Heart left ventricle (tissue), 16 donors: Measurements from ENCODE around the gene DPY19L1. TPM values are rescaled to one million over a fixed set of nuclear protein-coding genes. Genes with fewer than 3 reads are reported as not detected.
"Not testable (repeated sequence)": the region's sequence is repeated elsewhere in the genome, so short reads cannot be mapped to it uniquely, and the experiment has no call there.

ENCODE experiments used
- ATAC-seq, 4 donors: fragments of 200-7000 bp; cut with Tn5 transposase; one replicate each; pipeline ENCODE4 v1.9.1; 2020 to 2022; ENCODE audit warnings: moderate library complexity in 4 of 4, mild to moderate bottlenecking in 3 of 4, moderate number of reproducible peaks in 1 of 4
- DNase-seq, 5 donors: peaks; one replicate each; pipeline ENCODE4 v3.0.0-alpha.2; 2020
- H3K27ac ChIP-seq, 12 donors: fragments of 200-600 bp; sonication (generic) in 4 of 12; one replicate each; pipeline versions ENCODE4 v1.5.0 to v1.8.0; 2016 to 2022; ENCODE audit warnings: mild to moderate bottlenecking in 2 of 12
- H3K27me3 ChIP-seq, 9 donors: fragments of 200-600 bp; sonication (generic) in 2 of 9; one replicate each; pipeline versions ENCODE4 v1.5.1 to v1.8.0; 2016 to 2022; ENCODE audit warnings: mild to moderate bottlenecking in 3 of 9
- H3K36me3 ChIP-seq, 9 donors: fragments of 200-600 bp; sonication (generic) in 2 of 9; one replicate each; pipeline versions ENCODE4 v1.5.0 to v1.8.0; 2018 to 2022; ENCODE audit warnings: mild to moderate bottlenecking in 2 of 9
- H3K4me1 ChIP-seq, 12 donors: fragments of 200-600 bp; sonication (generic) in 4 of 12; one replicate each; pipeline versions ENCODE4 v1.5.0 to v1.8.0; 2016 to 2022; ENCODE audit warnings: mild to moderate bottlenecking in 3 of 12
- H3K4me3 ChIP-seq, 12 donors: fragments of 200-600 bp; sonication (generic) in 4 of 12; one replicate each; pipeline versions ENCODE4 v1.5.0 to v1.8.0; 2017 to 2022; ENCODE audit warnings: mild to moderate bottlenecking in 9 of 12, moderate library complexity in 4 of 12
- H3K9me3 ChIP-seq, 12 donors: fragments of 200-600 bp; sonication (generic) in 4 of 12; one replicate each; pipeline versions ENCODE4 v1.5.0 to v1.8.0; 2016 to 2022; ENCODE audit warnings: mild to moderate bottlenecking in 1 of 12
- POLR2A ChIP-seq, 2 donors: fragments of 450-650 bp; IDR thresholded peaks; one replicate each; pipeline ENCODE4 v1.6.1; 2017; ENCODE audit warnings: antibody characterized with exemption in 2 of 2, mild to moderate bottlenecking in 2 of 2, moderate library complexity in 2 of 2
- WGBS, 4 donors: extraction: QIAGEN DNeasy Blood & Tissue Kit in 2 of 4; methylation state at CpG; one replicate each; pipeline versions ENCODE4 v1.1.5 to v1.1.7; 2013 to 2018; 5-methylcytosine and 5-hydroxymethylcytosine counted together
- intact Hi-C, 10 donors: fragments of 100-400 bp; cut with DNase I; formaldehyde crosslinking; loops; one replicate each; pipeline versions ENCODE4 v1.11.1 to v1.14.2; 2022
- polyA plus RNA-seq, 2 donors: library from polyadenylated mRNA; stranded (reverse); fragments of 200-250 nt; gene quantifications; one replicate each; pipeline ENCODE4 v1.2.3, GENCODE V29; 2013
- total RNA-seq, 9 donors: library from RNA; depleted of rRNA in 2 of 9; stranded (reverse); fragments of >200 nt in 2 of 9; fragmentation: NEBNext Ultra II Directional in 3 of 9; extraction: Animal tissue kit (Norgen Biotek cat#: 25700) in 3 of 9; gene quantifications; one replicate each; pipeline versions ENCODE4 v1.1.0 to v1.2.4, GENCODE V29; 2016 to 2023
- TF ChIP-seq, protein P1 (sequence below), 12 donors: fragments of 200-600 bp; sonication (generic) in 4 of 12; IDR thresholded peaks; one replicate each; pipeline versions ENCODE4 v1.5.0 to v1.8.0; 2018 to 2022; ENCODE audit warnings: antibody characterized with exemption in 12 of 12, mild to moderate bottlenecking in 5 of 12
- donor health status: ischemic (EF 13 %, LVEDD 7.1; RV severe dilation, severe dysfunction).
- donor health status: healthy with polysubstance abuse.
- donor health status: DM: no; HTN: yes; CAD: no.
- donor health status: DM: no; HTN: no; CAD: no.
- donor health status: ischemic (EF 25% LVEDD 6.9; RV normal size, moderate dysfunction).
- donor health status: ischemic (EF 25% LVEDD 5.7; RV mildly dilated, moderate dysfunction).
- donor health status: healthy.
- donor health status: DM: yes; HTN: yes; CAD: no.
- donor health status: ischemic (EF 35%, LVEDD 5.7; RV mildly dilated, moderate dysfunction).
- donor health status: nonischemic (EF 11% LVEDD 7.7; RV severe dilation, severe dysfunction).
- donor health status: DM: yes; HTN: yes; CAD: no.
- donor health status: PGD.
- donor health status: ischemic (EF 29% LVEDD 5.4; RV normal size, mild dysfunction).
- donor health status: nonischemic (EF 23%, LVEDD 6.1; RV moderate dilation, normal function).

The DPY19L1 gene
- total and polyA plus RNA-seq, 11 donors = 7.7 to 34.4 (median 22.8) TPM

DNA sequence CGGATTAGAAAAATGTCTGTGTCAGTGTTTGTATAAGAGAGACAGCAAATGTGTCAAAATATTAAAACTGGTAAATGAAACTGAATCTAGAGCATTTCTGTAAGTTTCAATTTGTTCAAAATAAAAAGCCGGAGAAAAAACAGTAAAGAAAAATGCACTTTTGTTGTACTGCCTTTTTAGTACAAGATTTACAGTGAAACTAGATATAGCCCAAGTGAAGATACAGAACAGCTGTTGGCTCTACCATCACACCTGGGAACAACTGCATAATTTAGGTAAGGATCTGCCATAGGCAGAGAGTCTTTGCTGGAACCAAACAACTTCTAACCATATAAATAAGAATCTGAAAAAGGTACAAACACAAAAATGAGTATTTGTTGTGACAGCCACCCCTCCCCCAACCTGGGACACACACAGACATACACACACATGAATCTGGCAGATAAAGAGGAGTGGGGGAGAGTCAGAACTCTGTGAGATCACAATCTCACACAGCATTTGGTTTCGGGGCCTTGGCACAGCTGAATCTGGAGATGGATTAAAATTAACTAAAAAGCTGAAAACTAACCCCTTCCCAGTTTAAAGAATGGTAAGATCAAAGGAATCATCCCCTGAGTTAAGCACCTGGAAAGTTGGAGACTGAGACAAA, 54.8 kb downstream of the DPY19L1 start:
- 81 to 87% (median 85%) methylated on average over 3 of the region's 3 CpGs for WGBS, 4 donors
- TF ChIP-seq POLR2A (IDR thresholded peaks at IDR 0.05) = no peak
- TF ChIP-seq, protein P1, sequence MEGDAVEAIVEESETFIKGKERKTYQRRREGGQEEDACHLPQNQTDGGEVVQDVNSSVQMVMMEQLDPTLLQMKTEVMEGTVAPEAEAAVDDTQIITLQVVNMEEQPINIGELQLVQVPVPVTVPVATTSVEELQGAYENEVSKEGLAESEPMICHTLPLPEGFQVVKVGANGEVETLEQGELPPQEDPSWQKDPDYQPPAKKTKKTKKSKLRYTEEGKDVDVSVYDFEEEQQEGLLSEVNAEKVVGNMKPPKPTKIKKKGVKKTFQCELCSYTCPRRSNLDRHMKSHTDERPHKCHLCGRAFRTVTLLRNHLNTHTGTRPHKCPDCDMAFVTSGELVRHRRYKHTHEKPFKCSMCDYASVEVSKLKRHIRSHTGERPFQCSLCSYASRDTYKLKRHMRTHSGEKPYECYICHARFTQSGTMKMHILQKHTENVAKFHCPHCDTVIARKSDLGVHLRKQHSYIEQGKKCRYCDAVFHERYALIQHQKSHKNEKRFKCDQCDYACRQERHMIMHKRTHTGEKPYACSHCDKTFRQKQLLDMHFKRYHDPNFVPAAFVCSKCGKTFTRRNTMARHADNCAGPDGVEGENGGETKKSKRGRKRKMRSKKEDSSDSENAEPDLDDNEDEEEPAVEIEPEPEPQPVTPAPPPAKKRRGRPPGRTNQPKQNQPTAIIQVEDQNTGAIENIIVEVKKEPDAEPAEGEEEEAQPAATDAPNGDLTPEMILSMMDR (IDR thresholded peaks at IDR 0.05) = no peak
- no peak for ATAC-seq
- Histone ChIP-seq H3K9me3 (no peaks in the 10 kb centered on the region), H3K27ac (no peak overlapping the region), H3K36me3 (no peaks in the 10 kb centered on the region), H3K4me1 (no peaks in the 10 kb centered on the region), H3K27me3 (no peaks in the 10 kb centered on the region), H3K4me3 (no peak overlapping the region)
- no peak for DNase-seq
- intact Hi-C loops = no loop called here

DNA sequence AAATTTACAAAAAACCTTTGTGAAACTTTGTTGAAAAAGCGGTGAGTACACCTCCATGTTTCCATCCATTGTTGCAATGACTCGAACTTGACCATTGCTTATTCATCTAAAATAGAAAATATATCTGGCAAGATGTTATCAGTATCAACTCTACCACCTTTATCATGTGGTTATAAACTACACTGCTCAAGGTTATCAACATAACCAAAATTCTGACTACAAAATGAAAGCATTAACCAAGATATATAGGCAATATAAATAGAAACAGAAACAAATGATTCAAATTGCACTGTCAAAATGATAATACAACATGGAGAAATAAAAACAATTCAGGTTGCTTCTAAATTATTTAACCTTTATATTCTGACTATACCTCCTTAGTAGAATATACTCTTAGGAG, 58.2 kb downstream of the DPY19L1 start:
- WGBS, 4 donors = 75 to 94% (median 89%) methylated on average over 2 of the region's 2 CpGs
- H3K4me1 ChIP-seq, H3K36me3 ChIP-seq, H3K9me3 ChIP-seq, DNase-seq, H3K4me3 ChIP-seq, H3K27me3 ChIP-seq, intact Hi-C loops, ATAC-seq, H3K27ac ChIP-seq: not testable (repeated sequence)

DNA sequence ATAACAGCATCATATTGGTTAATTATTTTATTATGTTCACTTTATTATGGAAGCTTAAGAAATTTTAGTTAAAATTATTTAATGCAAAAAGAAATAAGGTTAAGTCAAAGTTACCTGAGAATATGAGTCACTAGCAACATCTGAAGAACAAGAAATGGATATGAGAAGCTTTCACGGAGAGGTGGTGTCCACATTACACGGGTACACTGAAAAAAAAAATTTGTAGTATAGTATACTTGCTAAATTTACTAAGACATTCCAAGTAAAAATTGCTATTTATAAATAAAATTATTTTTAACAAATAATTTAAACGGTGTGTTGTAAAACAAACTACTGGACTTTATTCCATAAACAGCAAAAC, 63.9 kb downstream of the DPY19L1 start:
- H3K36me3 ChIP-seq = peaks cover 0 to 34% (median 3%) of the 10 kb centered on the region in 9 donors
- TF ChIP-seq, protein P1 (IDR thresholded peaks at IDR 0.05) = no peak
- TF ChIP-seq POLR2A (IDR thresholded peaks at IDR 0.05) = no peak
- WGBS, 4 donors = 95 to 99% (median 98%) methylated on average over 3 of the region's 3 CpGs

DNA sequence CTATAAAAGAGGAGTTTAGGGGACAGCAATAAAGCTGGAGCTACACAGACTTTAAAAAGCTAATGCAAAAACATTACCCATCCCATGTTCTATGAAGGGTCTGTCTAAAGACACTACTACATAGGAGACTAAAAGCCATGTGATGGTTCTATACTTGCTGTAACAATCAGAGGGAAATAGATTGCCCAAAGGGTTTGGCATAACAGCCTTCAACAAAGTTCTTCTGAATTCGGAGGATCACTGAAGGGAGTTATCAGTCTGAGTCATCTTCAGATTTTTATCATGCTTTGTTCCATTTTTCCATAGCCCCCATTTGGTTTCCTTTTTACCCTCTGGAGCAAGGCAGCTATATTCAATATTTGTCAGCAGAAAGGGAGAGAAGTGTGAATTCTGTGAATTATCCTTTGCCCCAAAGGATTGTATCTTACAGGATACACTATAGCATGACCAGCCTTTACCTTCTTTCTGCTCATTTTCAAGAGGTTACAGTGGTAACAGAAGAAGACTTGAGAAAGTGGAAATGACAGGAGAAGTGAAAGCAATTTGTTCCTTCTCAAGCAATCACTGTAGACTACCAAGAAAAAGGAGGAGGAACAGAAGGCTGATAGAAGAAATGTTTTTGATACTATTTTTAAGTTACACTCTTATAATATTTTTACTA, 64.4 kb downstream of the DPY19L1 start:
- 88 to 92% (median 91%) methylated on average over 1 of the region's 1 CpG for WGBS, 4 donors
- peaks cover 0 to 34% (median 3%) of the 10 kb centered on the region in 9 donors for H3K36me3 ChIP-seq
- H3K4me1 ChIP-seq, intact Hi-C loops, H3K4me3 ChIP-seq, H3K9me3 ChIP-seq, DNase-seq, H3K27ac ChIP-seq, ATAC-seq, H3K27me3 ChIP-seq: not testable (repeated sequence)

More for the DNA sequence above, 63.9 kb downstream of the DPY19L1 start:
- DNase-seq (no peak), ATAC-seq (no peak)
- peaks cover 0 to 3% (median 0%) of the 10 kb centered on the region in 12 donors for H3K4me1 ChIP-seq
- no peak overlapping the region for H3K27ac ChIP-seq
- H3K4me3 ChIP-seq = no peak overlapping the region
- intact Hi-C loops = no loop called here
- H3K9me3 ChIP-seq = peaks cover 0 to 5% (median 0%) of the 10 kb centered on the region in 12 donors
- no peaks in the 10 kb centered on the region for H3K27me3 ChIP-seq

DNA sequence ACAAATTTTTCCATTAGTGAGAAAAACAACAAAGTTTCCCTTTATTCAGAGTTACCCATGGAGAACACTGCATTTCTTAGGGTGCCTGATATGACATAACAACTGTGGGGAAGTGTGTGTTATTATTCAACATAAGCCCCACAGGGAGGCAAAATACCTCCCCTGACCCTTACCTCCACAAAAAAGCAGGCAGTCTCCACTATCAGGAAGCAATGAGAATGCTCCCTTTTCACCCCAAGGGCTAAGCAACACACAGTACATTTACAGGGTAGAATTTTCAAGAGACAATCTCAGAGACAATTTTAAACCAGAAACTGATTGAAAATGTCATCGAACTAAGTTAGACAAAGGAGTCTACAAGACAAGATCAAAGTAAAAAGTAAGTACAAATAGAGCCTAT, 69.5 kb downstream of the DPY19L1 start:
- no CpG with 5 or more reads among the region's 1 CpG for WGBS, 4 donors
- H3K4me1 ChIP-seq, H3K27me3 ChIP-seq, DNase-seq, H3K9me3 ChIP-seq, ATAC-seq, H3K27ac ChIP-seq, H3K4me3 ChIP-seq: not testable (repeated sequence)
- peaks cover 0 to 38% (median 0%) of the 10 kb centered on the region in 9 donors for H3K36me3 ChIP-seq
- intact Hi-C loops = loop anchor here in 1 of 10 donors (10.0 kb wide), 1 partner anchor 67 kb away; the partner anchor contains the start of gene DPY19L1

DNA sequence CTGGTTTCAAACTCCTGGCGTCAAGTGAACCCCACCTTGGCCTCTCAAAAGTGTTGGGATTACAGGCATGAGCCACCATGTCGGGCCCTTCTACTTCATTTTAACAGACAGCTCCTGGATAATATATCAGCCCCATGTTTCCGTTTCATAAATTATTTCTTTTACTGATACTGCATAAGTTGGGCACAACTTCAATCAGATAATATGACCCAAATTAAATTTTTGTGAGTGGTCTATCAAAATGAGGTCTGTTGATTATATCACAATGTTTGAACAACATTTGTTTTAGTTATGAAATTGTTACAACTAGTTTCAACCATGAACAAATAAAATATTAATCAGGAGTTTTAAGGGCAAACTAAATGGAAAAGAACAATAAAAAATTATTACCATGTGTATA, 70.8 kb downstream of the DPY19L1 start:
- intact Hi-C loops = loop anchor here in 1 of 10 donors (10.0 kb wide), 1 partner anchor 68 kb away; the partner anchor contains the start of gene DPY19L1
- WGBS, 4 donors = 94 to 96% (median 94%) methylated on average over 3 of the region's 3 CpGs
- not testable (repeated sequence) for H3K27me3 ChIP-seq, H3K4me3 ChIP-seq, DNase-seq, ATAC-seq, H3K9me3 ChIP-seq, H3K27ac ChIP-seq, H3K4me1 ChIP-seq
- H3K36me3 ChIP-seq = peaks cover 0 to 25% (median 0%) of the 10 kb centered on the region in 9 donors
